ENCODE measurements around the gene TMEM14A.
"Not testable (repeated sequence)": the region's sequence is repeated elsewhere in the genome, so short reads cannot be mapped to it uniquely, and the experiment has no call there.

Gene TMEM14A, protein sequence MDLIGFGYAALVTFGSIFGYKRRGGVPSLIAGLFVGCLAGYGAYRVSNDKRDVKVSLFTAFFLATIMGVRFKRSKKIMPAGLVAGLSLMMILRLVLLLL

DNA sequence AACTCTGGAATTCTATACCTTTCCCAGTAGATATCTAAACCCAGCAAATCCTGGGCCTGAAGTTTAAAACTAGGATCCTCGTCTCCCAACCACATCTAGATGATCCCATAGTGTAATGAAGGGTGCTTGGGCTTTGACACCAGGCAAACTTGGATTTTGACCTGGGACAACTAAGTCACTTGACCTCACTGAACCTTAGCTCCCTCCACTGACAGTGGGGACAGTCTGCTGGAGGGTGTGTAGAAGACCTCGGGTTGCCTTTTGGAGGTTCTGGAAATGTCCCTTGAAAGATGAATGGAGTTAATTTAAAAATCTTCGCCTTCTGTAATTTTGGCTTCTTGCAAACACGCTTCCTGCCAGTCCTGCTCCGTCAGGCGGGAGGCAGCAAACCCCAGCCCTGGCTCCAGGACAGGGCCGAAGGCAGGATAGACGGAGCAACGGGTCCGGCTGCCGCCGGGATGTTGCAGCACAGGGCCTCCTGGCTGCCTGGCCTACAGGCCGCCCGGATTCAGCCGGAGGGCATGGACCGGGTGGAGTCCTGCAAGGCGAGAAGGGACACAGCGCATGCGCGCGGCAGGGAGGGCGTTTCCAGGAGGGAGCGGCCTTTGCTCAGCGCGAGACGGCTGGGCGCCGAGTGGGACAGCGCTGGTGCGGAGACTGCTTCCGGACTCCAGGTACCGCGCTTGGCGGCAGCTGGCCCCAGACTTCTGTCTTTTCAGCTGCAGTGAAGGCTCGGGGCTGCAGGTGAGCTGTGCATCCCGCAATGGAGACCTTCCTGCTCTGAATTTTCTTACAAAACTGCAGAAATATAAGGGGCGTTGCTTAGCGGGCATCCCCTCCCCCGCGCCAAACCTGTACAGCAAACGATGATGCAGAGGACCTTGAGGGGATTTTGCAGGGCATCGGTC, at the start of gene TMEM14A:
TSS of gene TMEM14A (plus strand) at position 612 of the 908 bp plus-strand sequence. CDS start 5,990 bp downstream, outside the sequence.
- peak; percentile 84 for DNase-seq (ENCODE audit: low read depth)

GRCh38 chr6:52621631-52622030, 49.3 kb upstream of the TMEM14A start:
- DNase-seq (ENCODE audit: low read depth), result no peak

DNA sequence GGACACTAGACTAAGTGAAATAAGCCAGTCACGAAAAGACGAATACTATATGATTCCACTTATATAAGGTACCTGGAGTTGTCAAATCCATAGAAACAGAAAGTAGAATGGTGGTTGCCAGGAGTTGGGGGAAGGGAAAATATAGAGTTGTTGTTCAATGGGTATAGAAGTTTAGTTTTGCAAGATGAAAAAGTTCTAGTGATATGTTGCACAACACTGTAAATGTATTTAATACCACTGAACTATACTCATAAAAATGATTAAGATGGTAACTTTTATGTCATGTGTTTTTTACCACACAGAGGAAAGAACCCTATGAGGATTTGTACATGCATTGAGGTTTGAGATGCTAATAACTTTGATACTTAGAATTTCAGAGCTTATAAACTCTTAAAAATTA, 48.1 kb upstream of the TMEM14A start:
- no peak for DNase-seq (ENCODE audit: low read depth)

DNA sequence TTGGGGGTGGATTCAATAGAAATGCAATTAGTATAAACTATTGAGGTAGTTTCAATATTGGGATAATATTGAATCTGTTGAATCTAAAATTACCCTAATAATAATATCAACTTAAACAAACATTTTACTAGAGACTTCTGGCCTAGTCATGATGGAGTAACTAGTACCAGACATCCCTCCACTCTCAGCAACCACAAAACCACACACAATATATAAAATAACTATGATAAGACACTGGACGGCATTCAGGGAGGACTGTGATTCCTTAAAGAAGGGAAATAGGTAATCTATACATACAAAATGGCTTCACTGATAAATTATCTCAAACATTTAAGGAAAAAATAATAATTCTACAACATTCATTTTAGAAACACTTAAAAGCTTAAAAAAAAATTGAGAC, 38.9 kb upstream of the TMEM14A start:
- no peak for DNase-seq (ENCODE audit: low read depth)

DNA sequence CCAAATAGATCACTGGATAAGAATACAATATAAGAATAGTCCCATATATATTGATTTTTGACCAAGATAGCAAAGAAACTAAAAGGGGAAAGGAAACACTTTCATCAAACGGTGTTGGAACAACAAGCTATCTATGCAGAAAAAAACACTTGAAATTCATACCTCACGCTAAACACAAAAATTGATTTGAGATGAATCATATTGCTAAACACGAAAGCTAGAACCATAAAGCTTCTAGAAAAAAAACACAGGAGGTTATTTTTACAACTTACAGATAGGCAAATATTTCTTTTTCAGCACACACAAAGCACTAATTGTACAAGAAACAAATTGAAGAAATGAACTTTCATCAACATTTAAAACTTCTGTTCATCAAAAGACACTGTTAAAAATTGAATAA, 36.7 kb upstream of the TMEM14A start:
- DNase-seq (ENCODE audit: low read depth), result no peak

DNA sequence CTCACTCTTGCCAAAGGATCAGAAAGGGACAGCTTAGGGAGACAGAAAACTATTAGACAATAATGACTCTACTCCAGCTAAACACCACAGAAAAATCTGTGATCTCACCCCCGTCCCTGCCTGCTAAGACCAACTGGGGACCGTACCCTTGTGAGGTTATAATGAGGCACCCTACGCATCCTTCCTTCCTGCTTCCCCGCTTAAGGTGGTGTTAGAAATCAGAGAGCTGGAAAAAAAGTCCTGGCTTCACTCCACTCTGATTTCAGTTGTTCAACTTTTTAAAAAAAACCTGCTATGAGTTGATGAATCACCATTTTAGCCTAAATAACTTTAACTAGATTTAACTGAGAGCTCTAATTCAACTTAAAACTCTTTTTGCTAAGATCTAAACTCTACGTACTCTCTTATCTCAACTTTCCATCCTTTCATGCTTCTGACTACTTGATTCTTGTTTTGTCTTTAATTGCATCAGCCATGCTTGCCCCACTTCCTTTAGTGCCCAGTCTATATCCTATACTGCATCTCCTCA, 35.8 kb upstream of the TMEM14A start:
- no peak for DNase-seq (ENCODE audit: low read depth)

GRCh38 chr6:52636830-52637229, 34.1 kb upstream of the TMEM14A start:
- no peak for DNase-seq (ENCODE audit: low read depth)

DNA sequence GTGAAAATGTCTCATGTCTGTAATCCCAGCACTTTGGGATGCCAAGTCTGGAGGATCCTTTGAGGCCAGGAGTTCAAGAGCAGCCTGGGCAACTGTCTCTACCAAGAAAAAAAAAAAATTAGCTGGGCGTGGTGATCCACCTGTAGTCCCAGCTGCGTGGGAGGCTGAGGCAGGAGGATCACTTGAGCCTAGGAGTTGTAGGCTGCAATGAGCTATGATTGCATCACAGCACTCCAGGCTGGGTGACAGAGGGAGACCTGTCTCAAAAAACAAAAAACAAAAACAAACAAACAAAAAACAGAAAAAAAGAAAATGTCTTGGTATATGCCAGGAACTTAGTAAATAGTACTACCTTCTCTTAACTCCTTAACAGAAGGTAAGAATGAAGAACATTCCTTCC, 31.4 kb upstream of the TMEM14A start:
- DNase-seq (ENCODE audit: low read depth), result no peak

DNA sequence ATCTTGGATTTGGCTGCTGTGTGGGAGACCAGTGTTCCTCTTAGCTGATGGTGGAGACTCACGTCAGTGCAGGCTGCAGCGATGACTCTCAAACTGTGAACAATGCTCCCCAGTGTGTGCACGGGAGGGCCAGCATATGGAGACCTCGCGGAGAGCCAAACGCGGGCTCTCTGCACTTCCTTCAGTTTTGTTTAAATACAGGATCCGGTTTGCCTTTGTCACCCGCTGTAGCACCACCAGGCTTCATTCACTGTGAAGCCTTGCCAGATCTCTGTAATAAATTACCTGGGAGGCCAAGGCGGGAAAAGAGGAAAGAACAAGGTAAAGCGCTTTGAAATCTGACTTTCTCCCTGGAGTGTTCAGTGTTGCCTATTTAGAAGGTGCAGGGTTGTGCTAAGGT, 30.7 kb upstream of the TMEM14A start:
- DNase-seq (ENCODE audit: low read depth), result no peak

- no peak for DNase-seq (ENCODE audit: low read depth)
Observed at GRCh38 chr6:52640916-52641315, 30.0 kb upstream of the TMEM14A start.

- no peak for DNase-seq (ENCODE audit: low read depth)
Observed at GRCh38 chr6:52641388-52641787, 29.5 kb upstream of the TMEM14A start.

DNA sequence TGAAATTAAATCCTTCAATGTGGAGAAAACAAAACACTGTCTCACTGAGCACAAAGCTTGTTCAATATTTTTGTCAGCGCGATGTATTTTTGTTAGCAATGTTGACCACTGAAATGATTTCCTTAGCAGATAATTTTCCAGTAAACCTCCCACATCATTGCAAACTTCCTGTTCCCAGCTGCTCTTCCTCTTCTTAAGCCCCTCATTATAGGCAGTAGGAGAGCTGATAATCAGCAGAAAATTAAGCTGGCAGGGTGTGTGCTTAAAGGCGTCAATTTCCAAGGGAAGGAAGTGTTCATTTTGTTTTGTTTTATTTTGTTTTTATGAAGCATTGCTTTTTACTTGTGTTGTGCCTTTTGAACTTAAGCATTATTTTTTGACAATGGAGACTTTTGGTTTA, 29.1 kb upstream of the TMEM14A start:
- DNase-seq (ENCODE audit: low read depth), result no peak

- DNase-seq (ENCODE audit: low read depth), result no peak
Observed at GRCh38 chr6:52642368-52642767, 28.5 kb upstream of the TMEM14A start.

- no peak for DNase-seq (ENCODE audit: low read depth)
Observed at GRCh38 chr6:52643158-52643557, 27.8 kb upstream of the TMEM14A start.

DNA sequence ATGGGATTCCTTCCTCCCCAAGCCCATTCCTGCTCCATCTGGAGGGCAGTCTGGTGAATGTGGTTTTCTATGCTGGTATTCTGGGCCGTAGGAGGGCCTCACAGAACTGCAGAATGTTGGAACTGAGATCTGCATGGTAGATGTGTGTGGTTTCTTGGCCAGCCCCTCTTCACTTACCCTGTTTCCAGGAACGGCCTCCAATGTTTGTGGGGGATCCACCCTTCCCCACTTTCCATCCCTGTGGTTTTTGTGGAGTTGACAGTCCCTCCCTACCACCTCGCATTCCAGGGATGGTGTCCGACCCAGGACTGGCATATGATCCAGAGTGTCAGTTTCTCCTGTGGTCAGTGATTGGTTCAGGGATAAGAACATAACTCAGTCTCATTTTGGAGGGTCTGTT, 26.7 kb upstream of the TMEM14A start:
- DNase-seq (ENCODE audit: low read depth), result no peak

- DNase-seq (ENCODE audit: low read depth), result no peak
Observed at GRCh38 chr6:52645976-52646375, 24.9 kb upstream of the TMEM14A start.

DNA sequence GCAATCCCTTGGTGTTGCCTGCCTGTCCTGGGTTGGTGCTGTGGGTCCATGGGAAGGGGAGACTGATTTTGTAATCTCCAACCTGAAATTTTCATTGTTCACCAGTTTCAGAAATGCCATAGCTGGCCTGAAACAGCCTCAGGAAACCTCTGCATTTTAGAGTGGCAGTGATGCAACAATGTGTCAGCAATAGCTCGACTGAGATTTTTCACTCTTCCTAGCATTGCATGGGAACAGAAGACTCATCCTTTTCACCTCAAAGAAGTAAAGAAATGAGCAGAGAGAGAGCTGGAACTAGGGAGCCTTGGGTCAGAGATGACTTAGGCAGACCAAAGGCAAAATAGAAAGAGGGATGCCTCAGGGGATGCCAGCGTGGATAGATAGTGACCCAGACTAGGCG, 23.7 kb upstream of the TMEM14A start:
- DNase-seq (ENCODE audit: low read depth), result no peak

GRCh38 chr6:52649536-52650160, 21.3 kb upstream of the TMEM14A start:
- no peak for DNase-seq (ENCODE audit: low read depth)

- DNase-seq (ENCODE audit: low read depth), result no peak
Observed at GRCh38 chr6:52650941-52651340, 20.0 kb upstream of the TMEM14A start.

GRCh38 chr6:52653151-52653550, 17.8 kb upstream of the TMEM14A start:
- DNase-seq (ENCODE audit: low read depth), result no peak

DNA sequence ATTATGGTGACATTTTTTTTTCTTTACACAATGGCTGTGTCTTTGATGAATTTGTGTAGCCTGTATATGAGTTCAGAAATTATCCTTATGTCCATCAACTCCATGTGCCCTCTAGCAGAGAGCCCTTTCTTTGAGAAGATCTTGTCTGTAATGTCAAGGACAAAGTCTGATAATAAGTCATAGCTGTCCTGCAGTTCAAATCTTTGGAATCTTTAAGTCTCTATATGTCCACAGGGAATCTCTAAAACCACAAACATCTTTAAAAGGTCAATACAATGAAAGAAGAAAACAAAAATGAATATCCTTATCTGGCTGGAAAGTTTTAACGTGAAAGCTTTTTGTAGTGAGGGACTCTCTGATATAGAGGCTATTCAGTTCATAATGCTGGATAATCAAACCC, 16.9 kb upstream of the TMEM14A start:
- no peak for DNase-seq (ENCODE audit: low read depth)

DNA sequence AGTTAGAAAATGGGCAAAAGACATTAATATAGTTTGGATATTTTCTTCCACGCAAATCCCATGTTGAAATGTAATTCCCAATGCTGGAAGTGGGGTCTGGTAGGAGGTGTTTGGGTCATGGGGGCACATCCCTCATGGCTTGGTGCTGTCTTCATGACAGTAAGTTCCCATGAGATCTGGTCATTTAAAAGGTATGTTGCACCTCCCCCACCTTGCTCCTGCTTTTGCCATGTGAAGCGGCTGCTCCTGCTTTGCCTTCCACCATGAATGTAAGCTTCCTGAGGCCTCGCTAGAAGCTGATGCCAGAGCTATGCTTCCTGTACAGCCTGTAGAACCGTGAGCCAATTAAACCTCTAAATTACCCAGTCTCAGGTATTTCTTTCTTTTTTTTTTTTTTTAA, 16.3 kb upstream of the TMEM14A start:
- DNase-seq (ENCODE audit: low read depth), result no peak

GRCh38 chr6:52655941-52656340, 15.0 kb upstream of the TMEM14A start:
- DNase-seq (ENCODE audit: low read depth), result not testable (repeated sequence)

Data from stimulated activated CD4-positive, alpha-beta T cell treated with anti-CD3 and anti-CD28 coated beads, Interleukin-2, amount 100 ng/mL, for 4 hours (primary cell).